HG02798 (cell line): ENCODE results near the gene TMEM239.

Experiments used
- ATAC-seq: cut with Tn5 transposase; IDR thresholded peaks from one replicate; pipeline ENCODE4 v1.9.1; 2021; ENCODE audit warnings: mild to moderate bottlenecking; ENCODE audit not compliant: unreplicated experiment, poor library complexity

Gene TMEM239

DNA sequence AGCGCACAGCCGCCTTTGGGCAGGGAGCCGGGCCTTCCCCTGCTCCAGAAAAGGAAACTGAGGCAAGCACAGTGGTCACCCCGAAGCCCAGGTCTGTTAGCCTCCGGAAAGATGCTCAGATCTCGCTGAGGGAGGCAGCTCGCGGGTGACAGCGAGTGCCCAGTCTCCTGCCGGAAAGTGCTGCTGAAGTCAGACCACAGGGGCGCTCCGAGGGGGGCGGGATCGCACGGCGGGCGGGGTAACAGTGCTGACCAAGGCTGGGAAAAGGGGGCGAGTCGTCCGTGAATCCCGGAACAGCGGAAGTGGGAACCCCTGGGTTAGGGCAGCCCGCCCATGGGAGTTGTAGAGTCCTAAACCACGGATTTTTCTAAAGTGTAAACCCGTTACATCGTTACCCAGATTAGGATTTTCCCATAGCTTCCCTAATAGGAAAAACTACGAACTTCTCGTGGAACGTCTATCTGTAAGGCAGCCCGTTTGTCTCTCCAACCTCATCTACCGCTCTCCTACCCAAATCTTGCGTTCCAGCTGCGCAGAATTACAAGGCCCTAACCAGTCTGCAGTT, 24.9 kb downstream of the TMEM239 start:
- peak; percentile 32 for ATAC-seq

DNA sequence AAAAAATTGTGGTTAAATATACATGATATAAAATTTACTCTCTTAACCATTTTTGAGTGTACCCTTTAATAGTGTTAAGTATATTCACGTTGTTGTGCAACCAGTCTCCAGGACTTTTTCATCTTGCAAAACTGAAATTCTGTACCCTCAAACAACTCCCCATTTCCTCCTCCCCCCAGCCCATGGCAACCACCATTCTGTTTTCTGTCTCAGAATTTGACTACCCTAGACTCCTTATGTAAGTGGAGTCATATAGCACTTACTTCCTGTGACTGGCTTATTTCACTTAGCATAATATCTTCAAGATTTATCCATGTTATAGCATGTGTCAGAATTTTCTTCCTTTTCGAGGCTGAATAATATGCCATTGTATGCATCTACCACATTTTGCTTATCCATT, 29.4 kb downstream of the TMEM239 start:
- ATAC-seq = no peak

DNA sequence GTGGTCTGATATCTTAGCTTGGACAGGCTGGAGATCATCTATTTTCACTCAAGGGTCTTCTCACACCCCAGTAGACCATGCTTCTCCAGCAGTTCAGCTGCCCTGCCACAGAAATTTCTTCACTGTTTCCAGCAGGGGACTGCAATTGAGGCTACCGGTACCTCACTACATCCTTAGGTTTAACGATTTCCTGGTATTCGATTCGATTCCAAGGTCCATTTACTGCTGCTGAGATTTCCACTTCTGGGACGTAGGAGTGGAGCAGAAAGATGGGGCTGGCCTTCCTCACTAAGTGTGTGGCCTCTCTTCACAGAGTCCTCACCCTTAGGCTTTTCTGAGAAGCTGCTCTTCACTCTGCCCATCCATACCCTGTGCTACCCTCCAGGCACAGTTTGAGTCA, 30.5 kb downstream of the TMEM239 start:
- ATAC-seq = no peak

DNA sequence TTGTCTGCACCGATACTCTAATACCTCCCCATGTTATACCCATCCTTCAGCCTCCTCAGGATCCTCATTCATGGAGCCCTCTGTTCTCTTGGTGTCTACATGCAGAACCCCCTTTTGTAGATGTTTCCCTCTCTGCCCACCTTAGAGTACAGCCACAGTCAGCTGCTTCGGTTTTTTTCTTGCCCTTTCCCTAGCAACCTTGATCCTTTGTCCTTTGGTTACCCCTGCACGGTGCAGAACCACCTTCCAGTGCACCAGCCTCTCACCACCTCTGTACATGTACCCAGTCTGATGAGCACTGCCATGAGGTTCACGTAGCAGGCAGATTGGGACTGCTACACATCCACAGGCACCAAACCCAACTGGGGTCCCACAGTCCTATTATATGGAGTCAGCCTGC, 31.6 kb downstream of the TMEM239 start:
- no peak for ATAC-seq

DNA sequence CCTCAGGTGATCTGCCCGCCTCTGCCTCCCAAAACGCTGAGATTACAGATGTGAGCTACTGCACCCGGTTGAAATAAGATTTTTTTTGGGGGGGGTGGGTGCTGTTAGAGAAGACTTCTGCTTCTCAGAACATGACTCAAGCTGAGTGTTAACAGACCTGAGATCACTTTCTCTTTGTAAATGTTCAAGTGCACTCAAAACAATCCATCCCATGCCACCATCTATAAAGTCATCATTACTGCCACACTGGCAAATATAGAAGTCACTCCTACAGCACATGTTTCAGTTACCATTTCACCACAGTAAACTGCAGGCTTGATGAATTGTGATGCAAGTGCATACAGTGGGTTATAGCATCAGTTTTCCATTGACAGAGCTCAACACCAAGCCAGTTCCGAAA, 33.4 kb downstream of the TMEM239 start:
- no peak for ATAC-seq

DNA sequence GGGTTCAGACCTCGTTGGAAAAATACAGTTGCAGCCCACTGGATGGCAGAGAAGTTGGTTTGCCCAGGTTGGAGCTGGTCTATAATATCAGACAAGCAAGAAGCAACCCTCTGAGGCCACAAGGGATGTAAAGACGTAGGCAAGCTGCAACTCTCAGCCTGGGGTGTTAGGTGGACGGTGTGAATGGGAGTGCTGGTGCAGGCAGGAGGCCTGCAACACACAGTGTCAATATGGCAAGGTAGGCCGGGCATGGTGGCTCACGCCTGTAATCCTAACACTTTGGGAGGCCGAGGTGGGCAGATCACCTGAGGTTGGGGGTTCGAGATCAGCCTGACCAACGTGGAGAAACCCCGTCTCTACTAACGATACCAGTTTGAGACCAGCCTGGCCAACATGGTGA, 34.9 kb downstream of the TMEM239 start:
- ATAC-seq = no peak

DNA sequence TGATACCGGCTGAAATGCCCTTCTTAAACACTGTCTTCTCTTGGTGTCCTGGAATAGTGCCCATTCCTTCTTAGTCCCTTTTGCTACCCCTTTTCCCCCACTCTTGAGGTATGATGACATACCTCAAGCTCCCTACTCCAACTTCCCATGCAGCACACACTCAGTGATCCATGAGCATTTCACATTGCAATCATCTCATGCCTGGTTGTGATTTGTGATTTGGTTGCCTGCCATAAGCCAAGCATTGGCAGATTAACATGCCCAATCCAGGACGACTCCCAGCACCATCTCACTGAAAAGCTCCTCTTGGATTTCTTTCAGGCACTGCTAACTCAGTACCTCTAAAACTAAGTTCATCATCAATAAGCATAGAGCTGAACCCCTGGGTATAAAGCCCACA, 42.4 kb downstream of the TMEM239 start:
- ATAC-seq = no peak

DNA sequence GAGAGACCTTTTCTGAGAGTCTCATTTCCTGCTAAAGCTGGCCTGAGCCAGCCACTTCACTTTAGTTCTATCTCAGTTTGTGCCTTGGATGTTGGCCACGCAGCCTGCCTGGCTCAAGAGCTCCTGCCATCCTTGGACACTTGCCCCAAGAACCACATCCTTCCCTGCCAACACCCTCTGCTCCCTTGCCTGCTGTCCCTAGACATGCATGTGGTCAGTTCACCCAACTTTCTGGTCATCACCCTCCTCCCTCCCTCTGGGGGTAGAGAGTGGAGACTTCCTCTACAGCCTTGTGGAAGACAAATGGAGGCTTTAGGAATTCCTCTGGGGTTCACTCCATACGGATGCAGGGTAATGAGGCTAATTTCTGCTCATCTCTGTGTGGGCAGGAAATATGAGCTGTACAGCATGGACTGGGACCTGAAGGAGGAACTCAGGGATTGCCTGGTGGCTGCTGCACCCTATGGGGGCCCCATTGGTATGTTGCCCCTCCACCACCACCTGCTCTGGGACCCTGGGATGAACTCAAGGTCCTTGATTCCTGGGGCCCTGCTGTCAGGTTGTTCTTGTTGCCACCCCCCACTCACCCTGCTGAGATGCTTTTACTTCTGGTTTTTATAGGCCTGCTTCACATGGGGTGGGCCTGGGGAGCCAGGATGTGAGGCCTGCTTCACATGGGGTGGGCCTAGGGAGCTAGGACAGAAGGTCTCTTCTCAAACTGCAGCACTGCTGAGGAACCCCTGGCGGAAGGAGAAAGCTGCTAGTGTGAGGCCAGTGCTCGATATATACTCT, 43.4 kb downstream of the TMEM239 start:
- no peak for ATAC-seq

DNA sequence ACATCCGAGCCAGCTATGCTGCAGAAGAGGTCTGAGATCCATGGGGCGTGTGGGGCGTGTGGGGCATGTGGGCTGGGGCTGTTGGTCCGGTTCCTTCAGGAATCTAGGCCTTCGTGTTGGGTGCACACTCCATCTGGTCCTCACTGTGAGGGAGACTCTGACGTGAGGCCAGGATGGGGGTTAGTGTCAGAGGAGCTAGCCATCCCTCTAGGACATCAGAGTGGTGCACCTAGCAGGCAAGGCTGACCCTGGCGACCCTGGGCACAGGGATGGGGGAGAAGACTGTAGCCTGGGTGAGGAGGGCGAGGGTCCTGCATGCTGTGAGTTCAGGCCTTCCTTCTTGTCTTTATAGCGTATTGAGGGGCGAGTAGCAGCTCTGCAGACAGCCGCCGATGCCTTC, 48.5 kb downstream of the TMEM239 start:
- no peak for ATAC-seq

DNA sequence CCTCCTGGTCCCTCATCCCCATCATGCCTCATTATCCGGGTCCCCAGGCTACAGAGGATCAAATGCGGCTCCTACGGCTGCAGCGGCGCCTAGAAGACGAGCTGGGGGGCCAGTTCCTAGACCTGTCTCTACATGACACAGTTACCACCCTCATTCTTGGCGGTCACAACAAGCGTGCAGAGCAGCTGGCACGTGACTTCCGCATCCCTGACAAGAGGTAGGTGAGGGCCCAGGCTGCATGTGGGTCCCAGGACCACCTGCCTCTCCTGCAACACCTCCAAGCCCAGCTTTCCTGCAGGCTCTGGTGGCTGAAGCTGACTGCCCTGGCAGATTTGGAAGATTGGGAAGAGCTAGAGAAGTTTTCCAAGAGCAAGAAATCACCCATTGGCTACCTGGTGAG, 48.9 kb downstream of the TMEM239 start:
- ATAC-seq = no peak

DNA sequence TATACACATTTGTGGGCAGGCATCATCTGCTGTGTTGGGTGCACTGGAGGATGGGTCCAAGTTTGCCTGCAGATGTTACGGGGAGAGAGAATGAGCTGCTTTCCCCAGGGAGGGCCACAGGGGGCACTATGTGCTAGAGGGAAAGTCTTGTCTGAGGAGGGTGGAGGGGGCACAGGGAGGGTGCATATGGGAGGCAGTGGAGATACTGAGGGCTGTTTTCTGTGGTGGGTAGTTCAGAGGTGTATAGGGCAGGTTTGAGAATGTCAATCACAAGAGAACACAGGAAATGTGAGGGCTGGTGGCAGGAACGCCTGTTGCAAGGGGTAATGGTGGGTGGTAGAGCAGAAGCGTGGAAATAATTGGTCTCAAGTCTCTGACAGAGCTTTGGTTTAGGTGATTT, 49.5 kb downstream of the TMEM239 start:
- no peak for ATAC-seq

DNA sequence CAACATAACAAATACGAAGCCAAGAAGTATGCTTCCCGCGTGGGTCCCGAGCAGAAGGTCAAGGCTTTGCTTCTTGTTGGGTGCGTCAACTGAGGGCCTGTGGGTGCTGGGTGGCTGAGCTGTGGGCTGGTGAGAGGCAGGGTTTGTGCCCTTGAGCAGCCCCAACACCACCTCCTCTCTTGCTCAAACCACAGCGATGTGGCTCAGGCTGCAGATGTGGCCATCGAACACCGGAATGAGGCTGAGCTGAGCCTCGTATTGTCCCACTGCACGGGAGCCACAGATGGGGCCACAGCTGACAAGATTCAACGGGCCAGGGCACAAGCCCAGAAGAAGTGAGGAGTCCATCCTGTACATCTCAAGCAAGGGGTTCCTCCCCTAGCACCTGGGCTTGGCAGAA, 50.1 kb downstream of the TMEM239 start:
- no peak for ATAC-seq

DNA sequence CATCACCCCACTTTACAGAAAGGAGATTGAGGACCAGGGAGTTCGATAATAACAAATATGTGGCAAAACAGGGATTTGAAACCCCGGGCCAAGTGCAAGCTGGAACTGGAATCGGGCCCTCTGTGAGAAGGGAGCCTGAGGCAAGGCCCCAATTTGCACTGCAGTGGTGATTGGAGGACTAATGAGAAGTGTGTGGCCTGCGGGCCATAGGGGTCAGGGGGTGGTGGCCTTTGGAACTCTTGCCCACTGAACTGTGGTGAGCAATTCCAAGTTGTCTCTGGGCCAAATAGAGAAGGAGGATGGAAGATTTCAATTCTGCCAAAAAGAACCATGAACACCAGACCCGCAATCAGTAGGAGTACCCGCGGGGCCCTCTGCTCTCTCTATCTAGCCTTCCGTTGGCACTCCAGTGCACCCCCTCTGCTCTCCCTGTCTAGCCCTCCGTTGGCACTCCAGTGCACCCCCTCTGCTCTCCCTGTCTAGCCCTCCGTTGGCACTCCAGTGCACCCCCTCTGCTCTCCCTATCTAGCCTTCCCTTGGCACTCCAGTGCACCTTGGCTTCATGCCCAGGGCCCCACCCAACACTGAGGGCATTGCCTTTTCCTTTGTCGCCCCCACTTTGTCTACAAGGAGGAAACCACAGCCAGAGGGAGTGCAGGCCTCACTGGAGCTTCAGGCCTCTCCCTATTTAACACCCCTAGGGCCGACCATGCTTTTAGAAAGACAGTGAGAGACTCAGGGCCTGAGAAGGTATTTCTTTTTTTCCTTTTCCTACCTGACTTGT, 51.1 kb downstream of the TMEM239 start:
- ATAC-seq = no peak
